ENCODE measurements around the gene CUBN. TPM values are rescaled to one million over a fixed set of nuclear protein-coding genes. Genes with fewer than 3 reads are reported as not detected.

Gene CUBN
- polyA plus RNA-seq, 2 of the 4 experiments (the other 2 are of a cell fraction) = 0.08 to 0.28 TPM

GRCh38 chr10:16996530-16996964, 133.1 kb downstream of the CUBN start:
- 68% methylated on average over 6 of the region's 6 CpGs for WGBS (ENCODE audit: missing lambda C conversion rate)
- Histone ChIP-seq H3K9me3 (no peaks in the 10 kb centered on the region), H3K4me2 (no peak overlapping the region), H3K4me1 (no peaks in the 10 kb centered on the region), H3K4me3 (no peak overlapping the region), H3K27ac (no peak overlapping the region)
- POLR2A ChIA-PET = no interaction called here
- ATAC-seq = no peak
- TF ChIP-seq ZSCAN20 (CRISPR knock-in tag; IDR thresholded peaks at IDR 0.05) (no peak), E2F6 (IDR thresholded peaks at IDR 0.05; ENCODE audit: borderline replicate concordance, low read depth) (no peak), CHD4 (IDR thresholded peaks at IDR 0.05; ENCODE audit: borderline replicate concordance) (no peak), SMC3 (IDR thresholded peaks at IDR 0.05) (no peak), HDAC2 (IDR thresholded peaks at IDR 0.05) (no peak), RNF2 (IDR thresholded peaks at IDR 0.05; ENCODE audit: borderline replicate concordance, low read depth) (no peak), NPAS2 (CRISPR knock-in tag; IDR thresholded peaks at IDR 0.05; ENCODE audit: borderline replicate concordance) (no peak), BHLHE40 (IDR thresholded peaks at IDR 0.05; ENCODE audit: low read depth, low read length) (no peak), FOXS1 (CRISPR knock-in tag; IDR thresholded peaks at IDR 0.05) (no peak), POLR2A (IDR thresholded peaks at IDR 0.05; ENCODE audit: low read length) (no peak), MAFK (IDR thresholded peaks at IDR 0.05; ENCODE audit: partially characterized antibody) (no peak), NFE2L2 (conservative IDR thresholded peaks at IDR 0.05; ENCODE audit: low read length) (no peak), BCL3 (IDR thresholded peaks at IDR 0.05) (no peak), FOSB (CRISPR knock-in tag; IDR thresholded peaks at IDR 0.05) (no peak), FOSL2 (IDR thresholded peaks at IDR 0.05) (no peak), FOSL2 (CRISPR knock-in tag; IDR thresholded peaks at IDR 0.05) (no peak)
- TF ChIP-seq, protein P1, sequence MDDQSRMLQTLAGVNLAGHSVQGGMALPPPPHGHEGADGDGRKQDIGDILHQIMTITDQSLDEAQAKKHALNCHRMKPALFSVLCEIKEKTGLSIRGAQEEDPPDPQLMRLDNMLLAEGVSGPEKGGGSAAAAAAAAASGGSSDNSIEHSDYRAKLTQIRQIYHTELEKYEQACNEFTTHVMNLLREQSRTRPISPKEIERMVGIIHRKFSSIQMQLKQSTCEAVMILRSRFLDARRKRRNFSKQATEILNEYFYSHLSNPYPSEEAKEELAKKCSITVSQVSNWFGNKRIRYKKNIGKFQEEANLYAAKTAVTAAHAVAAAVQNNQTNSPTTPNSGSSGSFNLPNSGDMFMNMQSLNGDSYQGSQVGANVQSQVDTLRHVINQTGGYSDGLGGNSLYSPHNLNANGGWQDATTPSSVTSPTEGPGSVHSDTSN (IDR thresholded peaks at IDR 0.05) = no peak
- no peak for DNase-seq (ENCODE audit: low read depth in 1 of 2, low spot score in 1 of 2)
- CTCF ChIA-PET = interaction anchor here (0.5 to 1.4 kb wide), 4 partner anchors 10 to 1061 kb away, joined by 3 to 6 read pairs (median 4); no protein-coding TSS in a partner anchor
- no peak for FAIRE-seq

- H3K4me1 ChIP-seq = no peaks in the 10 kb centered on the region
- WGBS (ENCODE audit: missing lambda C conversion rate) = 68% methylated on average over 6 of the region's 6 CpGs
- H3K4me2 ChIP-seq = no peak overlapping the region
- FAIRE-seq (no peak), ATAC-seq (no peak), DNase-seq (ENCODE audit: low read depth in 1 of 2, low spot score in 1 of 2) (no peak)
- H3K9me3 ChIP-seq = no peaks in the 10 kb centered on the region
- TF ChIP-seq JUN (IDR thresholded peaks at IDR 0.05) (no peak), CHD4 (IDR thresholded peaks at IDR 0.05; ENCODE audit: borderline replicate concordance) (no peak), ESRRA (IDR thresholded peaks at IDR 0.05; ENCODE audit: borderline replicate concordance, low read length) (no peak), ZNF302 (CRISPR knock-in tag; IDR thresholded peaks at IDR 0.05) (no peak), JUNB (IDR thresholded peaks at IDR 0.05) (no peak)
- no peak overlapping the region for H3K4me3 ChIP-seq
- POLR2A ChIA-PET = no interaction called here
- CTCF ChIA-PET = interaction anchor here (0.6 to 1.2 kb wide), 2 partner anchors 153 to 1061 kb away, joined by 3 to 6 read pairs; no protein-coding TSS in a partner anchor
- no peak overlapping the region for H3K27ac ChIP-seq
Observed at GRCh38 chr10:16995867-16996529, 133.6 kb downstream of the CUBN start.

GRCh38 chr10:16993186-16993585, 136.4 kb downstream of the CUBN start:
- Histone ChIP-seq H3K4me1 (no peaks in the 10 kb centered on the region), H3K27ac (no peak overlapping the region), H3K9me3 (no peaks in the 10 kb centered on the region), H3K4me2 (no peak overlapping the region), H3K4me3 (no peak overlapping the region)
- WGBS (ENCODE audit: missing lambda C conversion rate) = 60% methylated on average over 4 of the region's 4 CpGs
- ChIA-PET POLR2A (no interaction called here), CTCF (no interaction called here)
- DNase-seq (ENCODE audit: low read depth in 1 of 2, low spot score in 1 of 2) (no peak), ATAC-seq (no peak), FAIRE-seq (no peak)
- TF ChIP-seq PHF8 (IDR thresholded peaks at IDR 0.05; ENCODE audit: borderline replicate concordance, low read depth) (no peak), MAZ (IDR thresholded peaks at IDR 0.05; ENCODE audit: borderline replicate concordance, low read depth, low read length) (no peak), RFX5 (IDR thresholded peaks at IDR 0.05) (no peak), ZC3H11A (IDR thresholded peaks at IDR 0.05) (no peak), EHMT2 (IDR thresholded peaks at IDR 0.05; ENCODE audit: low read depth) (no peak), ZNF302 (CRISPR knock-in tag; IDR thresholded peaks at IDR 0.05) (no peak), SMC3 (IDR thresholded peaks at IDR 0.05) (no peak)
- TF ChIP-seq, protein P2, sequence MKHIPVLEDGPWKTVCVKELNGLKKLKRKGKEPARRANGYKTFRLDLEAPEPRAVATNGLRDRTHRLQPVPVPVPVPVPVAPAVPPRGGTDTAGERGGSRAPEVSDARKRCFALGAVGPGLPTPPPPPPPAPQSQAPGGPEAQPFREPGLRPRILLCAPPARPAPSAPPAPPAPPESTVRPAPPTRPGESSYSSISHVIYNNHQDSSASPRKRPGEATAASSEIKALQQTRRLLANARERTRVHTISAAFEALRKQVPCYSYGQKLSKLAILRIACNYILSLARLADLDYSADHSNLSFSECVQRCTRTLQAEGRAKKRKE (CRISPR knock-in tag; IDR thresholded peaks at IDR 0.05; ENCODE audit: low read depth) = no peak
- TF ChIP-seq, protein P3, sequence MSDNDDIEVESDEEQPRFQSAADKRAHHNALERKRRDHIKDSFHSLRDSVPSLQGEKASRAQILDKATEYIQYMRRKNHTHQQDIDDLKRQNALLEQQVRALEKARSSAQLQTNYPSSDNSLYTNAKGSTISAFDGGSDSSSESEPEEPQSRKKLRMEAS (IDR thresholded peaks at IDR 0.05) = no peak
